H7 (cell line): Measurements from ENCODE around the gene RMDN2. TPM values are rescaled to one million over a fixed set of nuclear protein-coding genes. Genes with fewer than 3 reads are reported as not detected.
"Not testable (repeated sequence)": the region's sequence is repeated elsewhere in the genome, so short reads cannot be mapped to it uniquely, and the experiment has no call there.

Experiments used
- DNase-seq: peaks from one replicate; pipeline ENCODE4 v3.0.0; 2012
- H3K27me3 ChIP-seq: 2 replicates; pipeline ENCODE4 v1.6.0; 2011; ENCODE audit warnings: mild to moderate bottlenecking, low read length; ENCODE audit not compliant: control insufficient read depth, insufficient read depth
- H3K36me3 ChIP-seq: replicated peaks from 2 replicates; pipeline ENCODE4 v1.5.1; 2011; ENCODE audit warnings: low read length; ENCODE audit not compliant: control insufficient read depth, insufficient read depth
- H3K4me3 ChIP-seq: 2 replicates; pipeline ENCODE4 v1.5.1; 2011; ENCODE audit warnings: low read depth, mild to moderate bottlenecking, control low read depth, low read length, moderate library complexity; ENCODE audit not compliant: insufficient read depth
- total RNA-seq: library from RNA; depleted of rRNA; stranded (reverse); fragments of >200 nt; shearing (Covaris generic); gene quantifications from 2 replicates; pipeline ENCODE4 v1.2.3, GENCODE V29; 2014

The RMDN2 gene
- total RNA-seq, 1 experiment from 2014 or later: 1.8 TPM

GRCh38 chr2:37912056-37912455, 13.0 kb upstream of the RMDN2 start:
- Histone ChIP-seq H3K36me3 (no peaks in the 10 kb centered on the region), H3K27me3 (no peaks in the 10 kb centered on the region), H3K4me3 (no peak overlapping the region)
- DNase-seq: no peak

GRCh38 chr2:37912616-37913015, 12.5 kb upstream of the RMDN2 start:
- no peak overlapping the region for H3K4me3 ChIP-seq
- H3K27me3 ChIP-seq: no peaks in the 10 kb centered on the region
- DNase-seq: no peak
- no peaks in the 10 kb centered on the region for H3K36me3 ChIP-seq

GRCh38 chr2:37914340-37914739, 10.7 kb upstream of the RMDN2 start:
- H3K4me3 ChIP-seq: no peak overlapping the region
- H3K36me3 ChIP-seq: no peaks in the 10 kb centered on the region
- H3K27me3 ChIP-seq: no peaks in the 10 kb centered on the region
- no peak for DNase-seq

GRCh38 chr2:37915773-37916172, 9.3 kb upstream of the RMDN2 start:
- DNase-seq: no peak
- Histone ChIP-seq H3K4me3 (no peak overlapping the region), H3K27me3 (no peaks in the 10 kb centered on the region), H3K36me3 (no peaks in the 10 kb centered on the region)

GRCh38 chr2:37916512-37917082, 8.5 kb upstream of the RMDN2 start:
- Histone ChIP-seq H3K4me3 (no peak overlapping the region), H3K27me3 (no peaks in the 10 kb centered on the region), H3K36me3 (no peaks in the 10 kb centered on the region)
- no peak for DNase-seq

GRCh38 chr2:37917281-37918228, 7.5 kb upstream of the RMDN2 start:
- no peaks in the 10 kb centered on the region for H3K27me3 ChIP-seq
- no peaks in the 10 kb centered on the region for H3K36me3 ChIP-seq
- DNase-seq: no peak
- no peak overlapping the region for H3K4me3 ChIP-seq

GRCh38 chr2:37918742-37919186, 6.3 kb upstream of the RMDN2 start:
- DNase-seq: no peak
- no peaks in the 10 kb centered on the region for H3K27me3 ChIP-seq
- no peaks in the 10 kb centered on the region for H3K36me3 ChIP-seq
- no peak overlapping the region for H3K4me3 ChIP-seq

GRCh38 chr2:37919631-37920032, 5.5 kb upstream of the RMDN2 start:
- DNase-seq: no peak
- Histone ChIP-seq H3K36me3 (no peaks in the 10 kb centered on the region), H3K4me3 (no peak overlapping the region), H3K27me3 (no peaks in the 10 kb centered on the region)

GRCh38 chr2:37920570-37920969, 4.5 kb upstream of the RMDN2 start:
- no peak for DNase-seq
- no peak overlapping the region for H3K4me3 ChIP-seq
- H3K36me3 ChIP-seq: no peaks in the 10 kb centered on the region
- no peaks in the 10 kb centered on the region for H3K27me3 ChIP-seq

GRCh38 chr2:37921781-37922180, 3.3 kb upstream of the RMDN2 start:
- no peak overlapping the region for H3K4me3 ChIP-seq
- H3K36me3 ChIP-seq: no peaks in the 10 kb centered on the region
- no peaks in the 10 kb centered on the region for H3K27me3 ChIP-seq
- no peak for DNase-seq

GRCh38 chr2:37923308-37924055, 1.6 kb upstream of the RMDN2 start:
- DNase-seq: no peak
- Histone ChIP-seq H3K36me3 (no peaks in the 10 kb centered on the region), H3K27me3 (no peaks in the 10 kb centered on the region), H3K4me3 (no peak overlapping the region)

- H3K4me3 ChIP-seq: no peak overlapping the region
- H3K36me3 ChIP-seq: no peaks in the 10 kb centered on the region
- DNase-seq: no peak
- no peaks in the 10 kb centered on the region for H3K27me3 ChIP-seq
Measured at GRCh38 chr2:37926635-37927034, 1.5 kb downstream of the RMDN2 start.

GRCh38 chr2:37928377-37928776, 3.3 kb downstream of the RMDN2 start:
- no peak for DNase-seq
- Histone ChIP-seq H3K27me3 (no peaks in the 10 kb centered on the region), H3K4me3 (no peak overlapping the region), H3K36me3 (no peaks in the 10 kb centered on the region)

GRCh38 chr2:37930392-37930791, 5.3 kb downstream of the RMDN2 start:
- not testable (repeated sequence) for H3K36me3 ChIP-seq, H3K27me3 ChIP-seq, H3K4me3 ChIP-seq, DNase-seq

GRCh38 chr2:37932873-37933272, 7.8 kb downstream of the RMDN2 start:
- not testable (repeated sequence) for H3K36me3 ChIP-seq

More at GRCh38 chr2:37932873-37933272, 7.8 kb downstream of the RMDN2 start:
- not testable (repeated sequence) for H3K27me3 ChIP-seq, H3K4me3 ChIP-seq, DNase-seq
